ENCODE results near the gene CALML5. TPM values are rescaled to one million over a fixed set of nuclear protein-coding genes. Genes with fewer than 3 reads are reported as not detected.

Gene CALML5
- total and polyA plus RNA-seq, 4 donors, result not detected

GRCh38 chr10:5530412-5530806 is 31.0 kb upstream of the CALML5 start:
- H3K4me1 ChIP-seq (ENCODE audit: control insufficient read depth in 1 of 2, insufficient read depth in 2 of 2, low read length in 2 of 2), result no peaks in the 10 kb centered on the region
- no peaks in the 10 kb centered on the region for H3K9me3 ChIP-seq (ENCODE audit: control insufficient read depth, low read length)
- no peak overlapping the region for H3K4me3 ChIP-seq (ENCODE audit: low read length in 2 of 2)
- ATAC-seq (ENCODE audit: low FRiP score) (no peak), DNase-seq (peak; percentile 26 to 32)
- H3K36me3 ChIP-seq (ENCODE audit: control insufficient read depth in 1 of 2, insufficient read depth in 2 of 2, low read length in 1 of 2), result no peaks in the 10 kb centered on the region
- no peaks in the 10 kb centered on the region for H3K27me3 ChIP-seq (ENCODE audit: control insufficient read depth in 1 of 2, insufficient read depth in 2 of 2, low read length in 1 of 2)
- intact Hi-C loops (cut with DNase I), result loop anchor here (5.0 kb wide), 2 partner anchors 63 to 68 kb away; no protein-coding TSS in a partner anchor
- peak overlapping the region; percentile 50 to 71 for H3K27ac ChIP-seq (ENCODE audit: low read depth in 1 of 2, low read length in 2 of 2)
- WGBS, 2 donors, result 94 to 96% methylated on average over 5 of the region's 5 CpGs

DNA sequence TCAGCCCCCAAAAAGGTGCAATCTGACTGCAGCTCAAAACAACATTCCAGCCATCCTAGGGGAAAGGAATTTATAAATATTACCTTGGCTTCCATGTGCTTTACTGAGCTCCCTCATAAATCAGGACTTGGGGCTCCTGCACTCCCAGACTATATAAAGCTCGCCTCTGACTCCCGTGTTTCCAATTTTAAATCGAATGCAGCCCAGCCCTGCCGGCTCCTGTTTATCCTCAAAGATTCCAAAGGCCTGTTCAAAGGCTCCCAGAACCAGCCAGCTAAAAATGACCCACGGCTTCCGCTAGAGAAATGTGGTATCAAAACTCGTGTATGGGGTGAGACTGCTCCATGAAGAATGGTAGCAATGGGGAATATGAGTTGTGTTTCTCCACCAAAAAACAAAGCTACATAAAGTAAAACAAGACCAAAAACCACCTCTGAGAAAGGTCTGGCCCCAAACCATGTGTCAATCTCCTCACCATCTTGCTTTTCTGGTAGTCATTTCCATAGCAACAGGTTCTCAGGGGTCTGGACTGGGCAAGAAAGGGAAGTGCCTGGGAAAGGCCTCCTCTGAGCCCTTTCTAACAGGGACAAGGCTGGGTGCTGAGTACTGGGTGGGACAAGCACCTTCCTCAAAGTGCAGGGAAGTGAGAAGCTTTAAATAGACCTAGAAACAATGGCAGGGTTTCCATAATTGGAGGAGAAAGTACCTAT is 30.5 kb upstream of the CALML5 start:
- WGBS, 2 donors, result 13 to 25% methylated on average over 7 of the region's 7 CpGs
- no peaks in the 10 kb centered on the region for H3K4me1 ChIP-seq (ENCODE audit: control insufficient read depth in 1 of 2, insufficient read depth in 2 of 2, low read length in 2 of 2)

DNA sequence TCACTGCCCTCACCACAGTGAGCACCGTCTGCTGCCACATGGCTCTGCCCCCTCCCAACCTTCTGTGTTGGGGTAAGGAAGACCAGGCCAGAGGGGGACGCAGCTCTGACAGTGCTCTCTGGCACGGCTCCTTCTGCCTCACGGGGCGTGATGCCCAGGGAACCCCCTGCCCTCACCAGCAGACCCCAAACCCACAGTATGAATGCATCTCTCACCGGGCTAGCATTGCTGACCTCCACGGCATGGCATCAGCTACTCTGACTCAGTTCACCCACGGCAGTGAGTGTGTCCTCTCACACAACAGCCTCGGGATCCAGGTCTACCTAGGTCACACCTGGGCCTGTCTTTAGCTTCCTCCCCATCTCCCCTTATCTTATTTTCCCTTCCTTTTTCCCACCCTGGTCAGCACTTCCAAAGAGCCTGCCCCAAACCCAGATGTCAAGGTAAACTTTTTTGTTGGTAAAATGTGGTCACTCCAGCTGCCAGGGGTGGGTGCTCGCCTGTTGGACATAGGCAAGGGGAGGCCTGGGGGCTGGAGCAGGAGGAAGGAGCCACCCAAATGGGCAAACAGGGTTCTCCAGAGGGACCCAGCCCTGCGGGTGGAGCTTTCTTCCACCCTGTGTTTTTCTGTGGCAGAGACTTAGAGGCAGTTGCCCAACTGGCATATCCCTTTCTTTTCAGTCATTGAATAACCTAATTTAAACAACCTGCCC is 29.8 kb upstream of the CALML5 start:
- Histone ChIP-seq H3K27ac (ENCODE audit: low read depth in 1 of 2, low read length in 2 of 2) (peak overlapping the region in 1 of 2 donors; percentile 39), H3K9me3 (ENCODE audit: control insufficient read depth, low read length) (no peaks in the 10 kb centered on the region), H3K27me3 (ENCODE audit: control insufficient read depth in 1 of 2, insufficient read depth in 2 of 2, low read length in 1 of 2) (no peaks in the 10 kb centered on the region), H3K36me3 (ENCODE audit: control insufficient read depth in 1 of 2, insufficient read depth in 2 of 2, low read length in 1 of 2) (no peaks in the 10 kb centered on the region), H3K4me1 (ENCODE audit: control insufficient read depth in 1 of 2, insufficient read depth in 2 of 2, low read length in 2 of 2) (no peaks in the 10 kb centered on the region), H3K4me3 (ENCODE audit: low read length in 2 of 2) (no peak overlapping the region)
- WGBS, 2 donors, result 78 to 82% methylated on average over 11 of the region's 11 CpGs
- intact Hi-C loops (cut with DNase I), result no loop called here
- DNase-seq (peak; percentile 32 to 57), ATAC-seq (ENCODE audit: low FRiP score) (peak; percentile 3)

More for the DNA sequence above, 30.5 kb upstream of the CALML5 start:
- no peaks in the 10 kb centered on the region for H3K27me3 ChIP-seq (ENCODE audit: control insufficient read depth in 1 of 2, insufficient read depth in 2 of 2, low read length in 1 of 2)
- H3K4me3 ChIP-seq (ENCODE audit: low read length in 2 of 2), result no peak overlapping the region
- no peaks in the 10 kb centered on the region for H3K36me3 ChIP-seq (ENCODE audit: control insufficient read depth in 1 of 2, insufficient read depth in 2 of 2, low read length in 1 of 2)
- peak; percentile 32 for ATAC-seq (ENCODE audit: low FRiP score)
- H3K27ac ChIP-seq (ENCODE audit: low read depth in 1 of 2, low read length in 2 of 2), result peak overlapping the region; percentile 71
- intact Hi-C loops (cut with DNase I), result loop anchor here (5.0 kb wide), 2 partner anchors 63 to 68 kb away; no protein-coding TSS in a partner anchor
- DNase-seq, result peak in 1 of 2 donors; percentile 63
- no peaks in the 10 kb centered on the region for H3K9me3 ChIP-seq (ENCODE audit: control insufficient read depth, low read length)

- WGBS, 2 donors, result 85 to 91% methylated on average over 10 of the region's 10 CpGs
- no peak overlapping the region for H3K27ac ChIP-seq (ENCODE audit: low read depth in 1 of 2, low read length in 2 of 2)
- no peak overlapping the region for H3K4me3 ChIP-seq (ENCODE audit: low read length in 2 of 2)
- no peaks in the 10 kb centered on the region for H3K4me1 ChIP-seq (ENCODE audit: control insufficient read depth in 1 of 2, insufficient read depth in 2 of 2, low read length in 2 of 2)
- ATAC-seq (ENCODE audit: low FRiP score) (no peak), DNase-seq (peak in 1 of 2 donors; percentile 66)
- no peaks in the 10 kb centered on the region for H3K36me3 ChIP-seq (ENCODE audit: control insufficient read depth in 1 of 2, insufficient read depth in 2 of 2, low read length in 1 of 2)
- H3K9me3 ChIP-seq (ENCODE audit: control insufficient read depth, low read length), result no peaks in the 10 kb centered on the region
- no peaks in the 10 kb centered on the region for H3K27me3 ChIP-seq (ENCODE audit: control insufficient read depth in 1 of 2, insufficient read depth in 2 of 2, low read length in 1 of 2)
- intact Hi-C loops (cut with DNase I), result no loop called here
Observed at GRCh38 chr10:5527332-5528200, 28.2 kb upstream of the CALML5 start.

DNA sequence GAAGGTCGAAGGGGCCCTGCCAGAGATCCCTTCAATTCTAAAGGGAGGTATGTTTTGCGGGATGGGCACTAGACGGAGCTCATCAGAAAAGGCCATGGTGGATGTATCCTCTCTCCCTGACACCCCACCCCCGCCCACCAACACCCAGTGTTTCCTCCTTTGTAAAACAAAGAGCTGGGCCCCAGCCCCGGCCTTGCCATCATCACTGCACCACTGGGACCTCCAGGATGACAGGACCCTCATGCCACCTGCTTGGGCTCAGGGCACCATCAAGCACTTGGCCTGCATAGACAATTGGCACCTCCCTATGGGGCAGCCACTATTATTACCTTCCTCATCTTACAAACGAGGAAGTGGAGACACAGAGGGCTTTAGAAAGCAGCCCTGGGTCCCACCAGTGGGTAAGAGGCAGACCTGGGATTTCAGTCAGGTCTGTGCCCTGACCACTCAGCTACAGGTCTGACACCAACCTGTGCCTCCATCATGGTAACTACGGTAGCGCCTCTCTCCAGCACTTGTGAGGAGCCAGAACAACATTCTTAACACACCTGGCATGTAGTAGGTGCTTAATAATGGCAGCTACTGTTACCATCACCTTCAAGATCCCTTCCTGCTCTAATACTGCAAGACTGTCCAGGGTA is 27.4 kb upstream of the CALML5 start:
- no peak overlapping the region for H3K4me3 ChIP-seq (ENCODE audit: low read length in 2 of 2)
- H3K27me3 ChIP-seq (ENCODE audit: control insufficient read depth in 1 of 2, insufficient read depth in 2 of 2, low read length in 1 of 2), result no peaks in the 10 kb centered on the region
- no peaks in the 10 kb centered on the region for H3K36me3 ChIP-seq (ENCODE audit: control insufficient read depth in 1 of 2, insufficient read depth in 2 of 2, low read length in 1 of 2)
- DNase-seq (peak in 1 of 2 donors; percentile 56), ATAC-seq (ENCODE audit: low FRiP score) (no peak)
- no peak overlapping the region for H3K27ac ChIP-seq (ENCODE audit: low read depth in 1 of 2, low read length in 2 of 2)
- 91 to 95% methylated on average over 8 of the region's 8 CpGs for WGBS, 2 donors
- H3K4me1 ChIP-seq (ENCODE audit: control insufficient read depth in 1 of 2, insufficient read depth in 2 of 2, low read length in 2 of 2), result no peaks in the 10 kb centered on the region
- no peaks in the 10 kb centered on the region for H3K9me3 ChIP-seq (ENCODE audit: control insufficient read depth, low read length)
- intact Hi-C loops (cut with DNase I), result no loop called here

DNA sequence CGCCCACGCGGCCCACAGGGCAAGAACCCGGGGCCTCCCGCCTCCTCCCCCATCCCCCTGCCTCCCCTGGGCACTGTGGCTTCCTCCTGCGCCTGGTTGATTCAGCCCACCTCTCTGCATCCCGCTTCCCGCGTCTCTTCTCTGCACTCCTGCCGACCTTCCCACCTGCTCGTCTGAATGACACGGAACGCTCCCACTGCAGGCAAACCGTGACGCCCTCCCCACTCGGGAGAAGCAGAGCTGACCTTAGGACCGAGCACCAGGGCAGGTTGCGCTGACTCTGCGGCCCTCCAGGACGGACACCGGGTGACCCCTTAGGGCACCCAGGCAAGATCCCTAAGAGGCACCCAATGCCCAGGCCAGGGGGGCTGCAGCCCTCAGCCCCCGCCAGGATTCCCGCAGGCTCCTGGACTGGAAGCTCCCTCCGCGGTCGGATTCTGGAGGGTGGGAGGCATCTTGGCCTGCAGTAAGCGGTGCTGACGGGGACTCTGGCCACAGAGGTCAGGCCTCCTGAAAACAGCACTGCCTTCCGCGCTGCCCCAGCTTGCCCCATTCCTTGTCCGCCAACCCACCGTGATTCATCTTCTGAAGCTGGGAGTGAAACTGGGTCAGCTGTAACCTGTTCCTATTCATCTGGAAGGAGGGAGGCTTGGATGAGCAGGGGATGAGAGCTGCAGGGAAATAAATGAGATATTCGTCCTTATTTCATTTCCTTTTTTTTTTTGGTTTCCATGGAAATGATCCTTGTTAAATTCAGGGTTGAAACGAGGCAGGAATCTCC is 26.4 kb upstream of the CALML5 start:
- ATAC-seq (ENCODE audit: low FRiP score), result no peak
- Histone ChIP-seq H3K27ac (ENCODE audit: low read depth in 1 of 2, low read length in 2 of 2) (no peak overlapping the region), H3K4me3 (ENCODE audit: low read length in 2 of 2) (no peak overlapping the region), H3K4me1 (ENCODE audit: control insufficient read depth in 1 of 2, insufficient read depth in 2 of 2, low read length in 2 of 2) (no peaks in the 10 kb centered on the region), H3K9me3 (ENCODE audit: control insufficient read depth, low read length) (no peaks in the 10 kb centered on the region), H3K36me3 (ENCODE audit: control insufficient read depth in 1 of 2, insufficient read depth in 2 of 2, low read length in 1 of 2) (no peaks in the 10 kb centered on the region), H3K27me3 (ENCODE audit: control insufficient read depth in 1 of 2, insufficient read depth in 2 of 2, low read length in 1 of 2) (no peaks in the 10 kb centered on the region)
- intact Hi-C loops (cut with DNase I), result no loop called here
- 90 to 93% methylated on average over 34 of the region's 34 CpGs for WGBS, 2 donors
- peak in 1 of 2 donors; percentile 68 for DNase-seq

GRCh38 chr10:5524641-5525560 is 25.5 kb upstream of the CALML5 start, which contains the start of gene CALML3:
TSS of gene CALML3 (plus strand) at chr10:5524961. CDS start at chr10:5525086, 125 bp downstream.
- Histone ChIP-seq H3K27me3 (ENCODE audit: control insufficient read depth in 1 of 2, insufficient read depth in 2 of 2, low read length in 1 of 2) (no peaks in the 10 kb centered on the region), H3K4me1 (ENCODE audit: control insufficient read depth in 1 of 2, insufficient read depth in 2 of 2, low read length in 2 of 2) (no peaks in the 10 kb centered on the region), H3K9me3 (ENCODE audit: control insufficient read depth, low read length) (no peaks in the 10 kb centered on the region), H3K27ac (ENCODE audit: low read depth in 1 of 2, low read length in 2 of 2) (no peak within 1 kb of the TSS), H3K36me3 (ENCODE audit: control insufficient read depth in 1 of 2, insufficient read depth in 2 of 2, low read length in 1 of 2) (no peaks in the 10 kb centered on the region), H3K4me3 (ENCODE audit: low read length in 2 of 2) (no peak within 1 kb of the TSS)
- intact Hi-C loops (cut with DNase I), result no loop called here
- DNase-seq (peak in 1 of 2 donors; percentile 71), ATAC-seq (ENCODE audit: low FRiP score) (no peak)
- 95 to 96% methylated on average over 64 of the region's 64 CpGs for WGBS, 2 donors
